Vagina (tissue), 2 donors: ENCODE measurements around the gene OBSCN. TPM values are rescaled to one million over a fixed set of nuclear protein-coding genes. Genes with fewer than 3 reads are reported as not detected.

Source experiments
- DNase-seq, 2 donors: peaks; one replicate each; pipeline ENCODE4 v3.0.0-alpha.2; 2017; ENCODE audit errors: extremely low spot score in 2 of 2
- H3K27ac ChIP-seq: fragments of 200-600 bp; sonication (generic); one replicate; pipeline ENCODE4 v1.5.1; 2019
- H3K27me3 ChIP-seq: fragments of 200-600 bp; sonication (generic); one replicate; pipeline ENCODE4 v1.5.1; 2019
- H3K36me3 ChIP-seq, 2 donors: fragments of 200-600 bp; sonication (generic); one replicate each; pipeline ENCODE4 v1.5.1; 2017 to 2019
- H3K4me1 ChIP-seq: fragments of 200-600 bp; sonication (generic); one replicate; pipeline ENCODE4 v1.5.1; 2019
- H3K4me3 ChIP-seq, 2 donors: fragments of 200-600 bp; sonication (generic); 1 replicate in 1 of 2; 2 replicates in 1 of 2; pipeline ENCODE4 v1.5.1; 2016 to 2019
- H3K9me3 ChIP-seq: fragments of 200-600 bp; sonication (generic); one replicate; pipeline ENCODE4 v1.5.1; 2019
- POLR2A ChIP-seq, 2 donors: fragments of 450-650 bp; IDR thresholded peaks; one replicate each; pipeline ENCODE4 v1.6.1; 2017; ENCODE audit warnings: antibody characterized with exemption in 2 of 2, mild to moderate bottlenecking in 2 of 2, moderate library complexity in 2 of 2
- POLR2AphosphoS5 ChIP-seq, 2 donors: sonication (generic); formaldehyde crosslinking; IDR thresholded peaks; one replicate each; pipeline ENCODE4 v1.9.0; 2017; ENCODE audit warnings: antibody characterized with exemption in 2 of 2, mild to moderate bottlenecking in 2 of 2, low read depth in 1 of 2; ENCODE audit not compliant: insufficient read depth in 1 of 2
- intact Hi-C: fragments of 100-400 bp; cut with DNase I; formaldehyde crosslinking; loops from one replicate; pipeline ENCODE4 v1.15.1; 2023
- total RNA-seq: library from RNA; depleted of rRNA; stranded (reverse); fragments of >200 nt; gene quantifications from one replicate; pipeline ENCODE4 v1.2.3, GENCODE V29; 2016
- TF ChIP-seq, protein P1 (sequence below), 3 experiments: fragments of 450-650 bp in 2 of 3; fragments of 200-600 bp in 1 of 3; sonication (generic) in 1 of 3; IDR thresholded peaks; one replicate each; pipeline ENCODE4 v1.5.1; 2017 to 2019; ENCODE audit warnings: antibody characterized with exemption in 3 of 3, mild to moderate bottlenecking in 2 of 3, moderate library complexity in 2 of 3

OBSCN gene
- total RNA-seq, 1 donor from 2014 or later, result 35.8 TPM

DNA sequence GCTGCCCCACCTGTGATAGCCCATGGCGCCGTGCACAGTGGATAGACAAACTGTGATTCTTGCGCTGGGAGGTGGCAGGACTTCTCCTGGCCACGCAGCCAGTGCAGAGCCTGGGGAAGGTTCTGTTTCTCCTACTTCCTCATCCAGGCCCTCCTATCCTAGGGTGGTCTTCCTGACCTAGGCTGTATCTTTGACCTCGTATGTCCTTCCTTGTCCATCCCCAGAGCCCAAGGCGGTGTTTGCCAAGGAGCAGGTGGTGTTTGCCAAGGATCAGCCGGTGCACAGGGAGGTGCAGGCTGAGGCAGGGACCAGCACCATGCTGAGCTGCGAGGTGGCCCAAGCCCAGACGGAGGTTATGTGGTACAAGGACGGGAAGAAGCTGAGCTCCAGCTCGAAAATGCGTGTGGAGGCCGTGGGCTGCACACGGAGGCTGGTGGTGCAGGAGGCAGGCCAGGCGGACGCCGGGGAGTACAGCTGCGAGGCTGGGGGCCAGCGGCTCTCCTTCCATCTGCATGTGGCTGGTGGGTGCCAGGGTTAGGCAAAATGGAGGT, 63.9 kb downstream of the OBSCN start:
- no peak overlapping the region for H3K4me3 ChIP-seq
- H3K4me1 ChIP-seq, result peaks cover 19% of the 10 kb centered on the region
- intact Hi-C loops, result no loop called here
- no peak overlapping the region for H3K27ac ChIP-seq
- TF ChIP-seq, protein P1, sequence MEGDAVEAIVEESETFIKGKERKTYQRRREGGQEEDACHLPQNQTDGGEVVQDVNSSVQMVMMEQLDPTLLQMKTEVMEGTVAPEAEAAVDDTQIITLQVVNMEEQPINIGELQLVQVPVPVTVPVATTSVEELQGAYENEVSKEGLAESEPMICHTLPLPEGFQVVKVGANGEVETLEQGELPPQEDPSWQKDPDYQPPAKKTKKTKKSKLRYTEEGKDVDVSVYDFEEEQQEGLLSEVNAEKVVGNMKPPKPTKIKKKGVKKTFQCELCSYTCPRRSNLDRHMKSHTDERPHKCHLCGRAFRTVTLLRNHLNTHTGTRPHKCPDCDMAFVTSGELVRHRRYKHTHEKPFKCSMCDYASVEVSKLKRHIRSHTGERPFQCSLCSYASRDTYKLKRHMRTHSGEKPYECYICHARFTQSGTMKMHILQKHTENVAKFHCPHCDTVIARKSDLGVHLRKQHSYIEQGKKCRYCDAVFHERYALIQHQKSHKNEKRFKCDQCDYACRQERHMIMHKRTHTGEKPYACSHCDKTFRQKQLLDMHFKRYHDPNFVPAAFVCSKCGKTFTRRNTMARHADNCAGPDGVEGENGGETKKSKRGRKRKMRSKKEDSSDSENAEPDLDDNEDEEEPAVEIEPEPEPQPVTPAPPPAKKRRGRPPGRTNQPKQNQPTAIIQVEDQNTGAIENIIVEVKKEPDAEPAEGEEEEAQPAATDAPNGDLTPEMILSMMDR (IDR thresholded peaks at IDR 0.05), result no peak
- TF ChIP-seq POLR2AphosphoS5 (IDR thresholded peaks at IDR 0.05; ENCODE audit: insufficient read depth in 1 of 2, low read depth in 1 of 2), result no peak
- H3K36me3 ChIP-seq, result peaks cover 0 to 4% of the 10 kb centered on the region in 2 donors
- H3K9me3 ChIP-seq, result no peaks in the 10 kb centered on the region
- no peaks in the 10 kb centered on the region for H3K27me3 ChIP-seq
- peak; percentile 77 to 79 for DNase-seq

DNA sequence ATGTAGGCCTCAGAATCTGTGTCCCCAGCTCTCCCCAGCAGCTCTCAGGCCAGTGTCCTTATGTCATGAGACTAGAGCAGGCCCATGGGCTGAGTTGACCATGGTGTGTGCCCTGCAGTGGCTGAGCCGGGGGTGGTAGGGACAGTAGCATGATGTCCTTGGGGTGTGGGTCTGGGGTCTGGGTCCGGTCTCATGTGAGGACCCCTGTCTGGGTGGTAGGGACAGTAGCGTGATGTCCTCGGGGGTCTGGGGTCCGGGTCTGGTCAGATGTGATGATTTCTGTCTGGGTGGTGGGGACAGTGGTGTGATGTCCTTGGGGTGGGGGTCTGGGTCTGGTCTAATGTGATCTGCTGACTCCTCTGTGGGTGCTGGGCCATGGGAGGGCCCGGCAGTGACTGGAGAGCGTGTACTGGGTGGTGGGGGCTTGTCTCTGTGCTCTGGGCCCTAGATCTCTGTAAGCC, 64.5 kb downstream of the OBSCN start:
- H3K27ac ChIP-seq, result no peak overlapping the region
- H3K27me3 ChIP-seq, result no peaks in the 10 kb centered on the region
- no peaks in the 10 kb centered on the region for H3K36me3 ChIP-seq
- no peaks in the 10 kb centered on the region for H3K9me3 ChIP-seq
- intact Hi-C loops, result no loop called here
- TF ChIP-seq POLR2AphosphoS5 (IDR thresholded peaks at IDR 0.05; ENCODE audit: insufficient read depth in 1 of 2, low read depth in 1 of 2), result no peak
- TF ChIP-seq, protein P1 (IDR thresholded peaks at IDR 0.05), result no peak
- TF ChIP-seq POLR2A (IDR thresholded peaks at IDR 0.05), result no peak
- H3K4me3 ChIP-seq, result no peak overlapping the region
- peaks cover 22% of the 10 kb centered on the region for H3K4me1 ChIP-seq
- DNase-seq, result peak; percentile 79 to 84

DNA sequence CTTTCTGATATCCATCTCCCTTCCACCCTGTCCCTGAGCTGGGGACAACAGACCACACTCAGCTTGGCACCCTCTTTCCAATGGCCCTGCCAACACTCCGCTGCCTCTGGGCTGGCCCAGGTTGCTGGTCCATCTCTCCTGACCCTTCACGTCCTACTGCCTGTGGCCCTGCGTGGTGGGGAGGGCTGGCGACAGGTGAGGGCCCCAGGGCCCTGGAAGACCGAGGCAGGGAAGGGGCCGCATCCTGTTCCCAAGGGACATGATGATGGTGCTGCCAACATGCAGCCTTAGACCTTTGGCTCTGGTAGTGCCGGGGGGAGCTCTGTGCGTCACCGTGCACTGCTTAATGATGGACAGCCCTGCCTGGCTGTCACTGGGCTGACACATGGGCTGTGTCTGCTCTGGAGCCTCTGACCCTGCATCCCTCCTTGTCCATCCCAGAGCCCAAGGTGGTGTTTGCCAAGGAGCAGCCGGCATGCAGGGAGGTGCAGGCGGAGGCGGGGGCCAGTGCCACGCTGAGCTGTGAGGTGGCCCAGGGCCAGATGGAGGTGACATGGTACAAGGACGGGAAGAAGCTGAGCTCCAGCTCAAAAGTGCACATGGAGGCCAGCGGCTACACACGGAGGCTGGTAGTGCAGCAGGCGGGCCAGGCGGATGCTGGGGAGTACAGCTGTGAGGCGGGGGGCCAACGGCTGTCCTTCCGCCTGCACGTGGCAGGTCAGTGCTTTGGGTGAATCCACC, 65.2 kb downstream of the OBSCN start:
- H3K36me3 ChIP-seq, result no peaks in the 10 kb centered on the region
- intact Hi-C loops, result no loop called here
- no peaks in the 10 kb centered on the region for H3K27me3 ChIP-seq
- DNase-seq, result peak; percentile 55 to 77
- H3K9me3 ChIP-seq, result no peaks in the 10 kb centered on the region
- H3K4me1 ChIP-seq, result peaks cover 22% of the 10 kb centered on the region
- H3K4me3 ChIP-seq, result no peak overlapping the region
- no peak for TF ChIP-seq POLR2A (IDR thresholded peaks at IDR 0.05)
- TF ChIP-seq POLR2AphosphoS5 (IDR thresholded peaks at IDR 0.05; ENCODE audit: insufficient read depth in 1 of 2, low read depth in 1 of 2), result no peak
- TF ChIP-seq, protein P1 (IDR thresholded peaks at IDR 0.05), result no peak
- H3K27ac ChIP-seq, result no peak overlapping the region

DNA sequence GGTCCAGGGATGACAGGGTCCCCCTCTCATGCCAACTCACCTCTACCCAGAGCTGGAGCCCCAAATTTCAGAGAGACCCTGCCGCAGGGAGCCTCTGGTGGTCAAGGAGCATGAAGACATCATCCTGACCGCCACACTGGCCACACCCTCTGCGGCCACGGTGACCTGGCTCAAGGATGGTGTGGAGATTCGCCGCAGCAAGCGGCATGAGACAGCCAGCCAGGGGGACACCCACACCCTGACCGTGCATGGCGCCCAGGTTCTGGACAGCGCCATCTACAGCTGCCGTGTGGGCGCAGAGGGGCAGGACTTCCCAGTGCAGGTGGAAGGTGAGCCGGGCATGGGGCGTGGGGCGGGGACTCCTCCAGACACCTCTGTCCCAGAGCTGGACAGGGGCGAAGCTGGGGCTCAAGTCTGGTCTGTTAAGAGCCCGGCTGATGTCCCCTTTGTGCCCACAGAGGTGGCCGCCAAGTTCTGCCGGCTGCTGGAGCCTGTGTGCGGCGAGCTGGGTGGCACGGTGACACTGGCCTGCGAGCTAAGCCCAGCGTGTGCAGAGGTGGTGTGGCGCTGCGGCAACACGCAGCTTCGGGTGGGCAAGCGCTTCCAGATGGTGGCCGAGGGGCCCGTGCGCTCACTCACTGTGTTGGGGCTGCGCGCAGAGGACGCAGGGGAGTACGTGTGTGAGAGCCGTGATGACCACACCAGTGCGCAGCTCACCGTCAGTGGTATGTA, 66.0 kb downstream of the OBSCN start:
- DNase-seq, result peak in 1 of 2 donors; percentile 77
- TF ChIP-seq, protein P1 (IDR thresholded peaks at IDR 0.05), result no peak
- TF ChIP-seq POLR2AphosphoS5 (IDR thresholded peaks at IDR 0.05; ENCODE audit: insufficient read depth in 1 of 2, low read depth in 1 of 2) (no peak), POLR2A (IDR thresholded peaks at IDR 0.05) (no peak)
- no peaks in the 10 kb centered on the region for H3K36me3 ChIP-seq

More for the DNA sequence above, 66.0 kb downstream of the OBSCN start:
- intact Hi-C loops, result no loop called here
- H3K9me3 ChIP-seq, result no peaks in the 10 kb centered on the region
- no peaks in the 10 kb centered on the region for H3K27me3 ChIP-seq
- no peak overlapping the region for H3K4me3 ChIP-seq
- peaks cover 22% of the 10 kb centered on the region for H3K4me1 ChIP-seq
- H3K27ac ChIP-seq, result no peak overlapping the region
